Stimulated activated CD4-positive, alpha-beta T cell treated with anti-CD3 and anti-CD28 coated beads, Interleukin-1b, Interleukin-23, amount 100 ng/mL, for 4 hours (primary cell): ENCODE measurements around the gene TMEM72.
"Not testable (repeated sequence)": the region's sequence is repeated elsewhere in the genome, so short reads cannot be mapped to it uniquely, and the experiment has no call there.

Experiments used
- DNase-seq, 2 donors: peaks; one replicate each; pipeline ENCODE4 v3.0.0-alpha.2; 2020; ENCODE audit warnings: low read depth in 2 of 2

TMEM72 gene

GRCh38 chr10:44911081-44911540 lies at the start of gene TMEM72:
TMEM72 (plus strand) TSS chr10:44911337; CDS start chr10:44911513, 176 bp downstream.
- no peak for DNase-seq

DNA sequence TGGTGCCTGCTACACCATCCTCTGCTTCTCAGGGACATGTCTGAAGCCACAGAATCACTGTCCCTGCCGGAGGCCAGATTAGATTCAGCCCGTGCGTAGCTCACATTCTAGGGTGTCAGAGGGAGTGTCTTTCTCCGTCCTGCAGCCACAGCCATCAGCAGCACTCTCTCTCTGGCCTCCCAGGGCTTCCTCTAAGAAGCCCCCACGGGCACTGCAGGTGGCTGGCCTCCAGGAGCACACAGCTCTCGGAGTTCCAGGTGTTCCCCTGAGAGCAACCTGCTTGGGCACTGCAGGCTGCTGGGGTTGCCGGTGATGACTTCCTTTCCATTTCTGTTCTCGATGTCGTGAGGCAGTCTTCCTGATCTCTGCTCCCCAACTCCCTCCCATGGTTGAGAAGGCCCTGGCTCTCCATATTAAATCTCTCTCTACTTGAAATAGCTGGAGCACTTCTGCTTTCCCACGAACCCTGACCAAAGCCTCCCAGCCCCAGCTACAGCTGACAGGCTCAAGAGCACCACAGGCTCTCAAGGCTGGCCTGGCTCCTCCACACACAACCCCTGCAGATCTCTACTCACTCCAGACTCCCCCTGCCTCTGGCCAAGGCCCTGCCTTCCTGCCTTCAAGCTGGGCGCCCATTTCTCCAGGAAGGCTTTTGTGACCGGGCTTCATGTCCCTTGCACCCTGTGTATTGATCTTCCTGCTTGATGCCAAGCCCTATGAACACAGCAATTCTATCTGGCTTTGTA lies 49.0 kb upstream of the TMEM72 start:
- DNase-seq, result no peak

GRCh38 chr10:44862924-44863323 lies 48.2 kb upstream of the TMEM72 start:
- DNase-seq, result no peak

DNA sequence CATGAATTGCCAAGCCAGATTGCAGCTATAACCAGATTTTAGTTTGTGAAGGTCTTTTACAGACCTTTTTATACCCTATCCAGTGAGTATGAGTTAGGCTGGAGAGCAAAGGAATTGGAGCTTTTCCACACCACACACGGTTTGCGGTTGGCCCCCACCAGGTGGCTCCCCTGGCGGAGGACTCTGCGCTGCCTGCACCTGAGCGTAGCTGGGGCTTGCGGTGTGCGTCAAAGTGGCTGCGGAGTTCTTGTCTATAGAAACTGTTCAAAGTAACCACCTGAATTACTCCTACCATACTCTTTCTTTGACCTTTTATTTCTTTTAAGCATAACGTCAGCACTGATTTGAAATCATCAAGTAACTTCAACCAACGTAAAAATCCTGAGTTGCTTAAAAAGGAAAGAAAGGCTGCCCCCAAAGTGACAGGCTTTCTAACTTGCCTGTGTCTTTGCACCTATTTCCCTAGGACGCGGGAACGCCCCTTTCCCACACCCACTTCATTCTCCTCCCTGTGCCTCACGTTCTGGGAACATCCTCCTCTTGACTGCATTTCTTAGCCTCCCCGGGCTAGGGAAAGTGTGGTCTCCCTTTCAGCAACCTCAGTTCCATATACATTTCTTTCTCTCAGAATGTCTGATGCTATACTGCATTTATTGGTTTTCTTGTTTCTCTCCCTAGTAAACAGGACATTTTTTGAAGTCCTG lies 47.6 kb upstream of the TMEM72 start:
- no peak for DNase-seq

DNA sequence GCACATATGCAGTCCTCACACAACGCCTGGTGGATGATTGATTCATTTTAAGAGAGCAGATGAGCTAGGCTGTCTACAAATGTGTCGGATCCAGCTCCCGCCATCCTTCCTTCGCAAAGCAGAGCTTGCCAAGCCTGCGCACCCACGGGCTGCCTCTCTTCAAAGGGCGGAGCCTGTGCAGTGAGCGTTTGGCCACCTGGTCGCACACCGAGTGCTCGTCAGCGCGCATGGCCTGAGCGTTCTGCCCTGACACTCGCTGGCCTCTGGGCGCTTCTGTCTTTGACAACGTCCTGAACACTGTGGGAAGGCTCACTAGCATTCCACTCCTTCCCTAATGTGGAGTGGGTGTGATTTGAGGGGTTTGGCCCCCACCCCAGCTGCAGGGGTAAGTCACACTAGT lies 47.1 kb upstream of the TMEM72 start:
- no peak for DNase-seq

GRCh38 chr10:44864637-44865288 lies 46.4 kb upstream of the TMEM72 start:
- peak; percentile 78 to 87 for DNase-seq

GRCh38 chr10:44865289-44865671 lies 45.9 kb upstream of the TMEM72 start:
- no peak for DNase-seq

DNA sequence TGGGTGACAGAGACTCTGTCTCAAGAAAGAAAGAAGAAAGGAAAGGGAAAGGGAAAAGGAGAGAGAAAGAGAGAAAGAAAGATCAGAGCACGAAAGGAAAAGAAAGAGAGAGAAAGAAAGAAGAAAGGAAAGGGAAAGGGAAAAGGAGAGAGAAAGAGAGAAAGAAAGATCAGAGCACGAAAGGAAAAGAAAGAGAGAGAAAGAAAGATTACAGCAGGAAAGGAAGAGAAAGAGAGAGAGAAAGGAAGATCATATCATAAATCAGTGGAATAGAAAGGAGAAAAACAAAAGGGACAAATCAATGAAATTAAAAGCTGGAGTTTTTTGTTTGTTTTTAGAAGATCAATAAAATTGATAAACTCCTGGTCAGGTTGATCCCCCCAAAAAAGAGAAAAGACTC lies 44.8 kb upstream of the TMEM72 start:
- DNase-seq, result not testable (repeated sequence)

- no peak for DNase-seq
Observed at GRCh38 chr10:44870031-44870430, 41.1 kb upstream of the TMEM72 start.

DNA sequence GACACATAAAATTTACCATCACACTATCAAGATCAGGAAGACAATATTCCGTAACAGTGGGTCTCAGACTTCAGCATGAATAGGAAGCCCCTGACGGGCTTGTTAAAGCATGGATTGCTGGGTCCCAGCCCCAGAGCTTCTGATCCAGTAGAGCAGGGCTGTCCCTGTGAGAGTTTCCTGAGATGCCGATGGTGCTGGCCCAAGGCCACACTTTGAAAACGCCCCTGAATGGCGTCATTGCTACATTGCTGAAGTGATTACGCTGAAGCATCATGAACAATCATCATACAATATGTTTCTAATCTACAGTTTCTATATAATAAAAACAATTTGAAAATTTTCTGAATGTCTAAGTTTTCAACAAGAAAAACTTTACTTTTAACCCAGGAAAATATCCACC lies 38.0 kb upstream of the TMEM72 start:
- no peak for DNase-seq

DNA sequence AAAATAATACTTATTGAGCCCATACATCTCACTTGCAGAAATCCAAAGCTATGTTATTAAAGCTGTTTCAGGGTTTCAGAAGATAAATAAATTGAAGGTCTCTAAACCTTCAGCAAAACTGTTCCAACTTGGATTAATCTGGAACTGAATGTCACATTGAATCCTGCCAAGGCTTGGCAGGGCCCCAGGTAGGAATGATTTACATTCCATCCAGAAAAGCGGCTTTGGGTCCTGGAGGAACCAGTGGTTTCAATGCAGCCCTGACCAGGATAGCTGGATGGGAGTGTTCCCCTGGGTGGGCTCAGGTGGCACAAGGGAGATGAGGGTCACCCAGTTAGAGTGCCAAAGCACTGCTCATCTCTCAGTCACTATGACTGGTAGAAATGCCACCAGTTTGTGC lies 37.0 kb upstream of the TMEM72 start:
- DNase-seq, result no peak

- peak; percentile 72 to 74 for DNase-seq
Observed at GRCh38 chr10:44878706-44879530, 32.2 kb upstream of the TMEM72 start.

DNA sequence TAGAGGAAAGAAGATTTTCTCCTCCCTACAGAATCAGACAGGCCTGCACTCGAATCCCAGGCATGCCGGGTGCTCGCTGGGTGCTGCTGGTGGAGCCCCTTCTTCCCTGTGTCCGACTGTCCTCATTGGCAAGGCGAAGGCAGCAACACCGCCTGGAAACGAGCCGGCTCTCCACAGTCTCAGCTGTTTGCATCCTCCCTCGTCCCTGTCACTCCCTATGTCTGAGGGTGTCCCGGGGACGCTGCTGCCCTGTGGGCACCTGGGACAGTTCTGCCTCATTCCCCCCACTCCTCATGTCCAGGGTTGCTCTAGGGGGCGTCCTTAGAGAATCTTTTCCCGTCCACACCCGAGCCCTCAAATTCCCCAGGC lies 31.6 kb upstream of the TMEM72 start:
- DNase-seq, result no peak

DNA sequence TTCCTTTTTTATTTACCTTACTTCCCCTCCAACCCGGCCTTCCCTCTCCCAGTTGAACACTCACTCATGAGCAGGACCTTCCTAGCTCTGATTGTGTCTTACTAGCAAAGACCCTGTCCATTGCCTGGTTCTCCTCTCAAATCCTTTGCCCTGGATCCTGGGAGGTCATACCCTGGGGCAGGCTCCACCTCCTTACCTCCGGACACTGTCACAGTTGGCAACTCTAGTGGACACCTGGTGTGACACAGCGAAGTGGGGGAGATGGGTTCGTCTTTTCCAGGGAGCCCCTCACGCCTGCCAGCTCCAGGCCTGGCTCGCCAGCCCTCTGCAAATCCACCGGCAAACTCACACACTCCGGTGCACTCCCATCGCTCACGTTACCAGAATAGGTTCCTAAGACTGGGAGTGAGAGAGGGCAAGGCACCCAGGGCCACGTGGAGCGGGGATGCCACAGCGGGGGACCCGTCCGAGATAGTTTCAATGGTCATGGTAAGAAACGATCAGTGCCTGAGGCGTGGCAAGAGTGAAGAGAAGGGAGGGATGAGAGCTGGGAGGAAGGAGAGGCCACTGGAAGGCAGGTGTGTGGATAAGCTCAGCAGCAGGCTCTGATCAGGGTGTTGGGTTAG lies 30.9 kb upstream of the TMEM72 start:
- no peak for DNase-seq

DNA sequence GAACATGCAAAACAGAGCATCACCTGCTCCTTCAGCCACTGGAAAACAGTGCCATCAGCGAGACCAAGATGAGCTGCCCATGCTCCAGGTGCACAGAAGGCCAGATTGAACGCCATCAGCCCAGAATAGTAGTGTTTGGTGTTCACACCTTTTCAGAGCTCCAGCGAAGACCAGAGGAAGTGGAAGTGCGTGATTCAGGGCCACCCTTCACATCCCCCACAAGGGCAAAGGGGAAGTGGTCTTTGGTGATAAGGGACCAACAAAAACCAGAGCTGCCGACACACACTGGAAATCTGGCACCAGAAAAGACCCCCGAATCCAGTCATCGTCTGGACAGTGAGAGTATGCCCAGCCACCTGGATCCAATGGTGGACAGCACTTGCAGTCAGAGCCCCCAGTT lies 29.5 kb upstream of the TMEM72 start:
- DNase-seq, result no peak

DNA sequence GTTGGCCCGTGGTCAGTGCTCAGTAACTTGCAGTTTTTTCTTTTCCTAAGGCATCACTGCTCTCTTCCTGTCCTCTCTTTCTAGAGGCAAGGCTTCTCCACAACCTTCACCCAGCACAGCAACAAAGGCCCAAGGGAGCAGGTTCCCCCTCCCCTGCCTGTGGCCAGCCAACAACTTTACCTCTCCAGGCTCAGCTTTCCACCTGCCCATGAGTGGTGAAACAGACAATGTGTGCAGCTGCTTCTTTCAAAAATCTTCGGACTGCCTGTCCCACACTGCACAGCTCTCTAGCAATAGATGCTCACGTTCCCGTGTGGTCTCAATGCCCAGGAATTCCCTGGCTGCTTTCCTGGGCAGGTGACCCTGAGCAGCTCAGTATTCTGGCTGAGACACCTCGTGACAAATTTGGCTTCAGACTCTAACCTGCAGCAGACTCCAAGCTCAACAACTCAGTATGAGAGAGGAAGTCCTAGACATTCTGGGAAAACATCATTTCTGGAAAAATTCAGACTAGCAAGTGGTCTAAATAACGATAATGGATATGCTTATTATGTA lies 28.9 kb upstream of the TMEM72 start:
- no peak for DNase-seq

DNA sequence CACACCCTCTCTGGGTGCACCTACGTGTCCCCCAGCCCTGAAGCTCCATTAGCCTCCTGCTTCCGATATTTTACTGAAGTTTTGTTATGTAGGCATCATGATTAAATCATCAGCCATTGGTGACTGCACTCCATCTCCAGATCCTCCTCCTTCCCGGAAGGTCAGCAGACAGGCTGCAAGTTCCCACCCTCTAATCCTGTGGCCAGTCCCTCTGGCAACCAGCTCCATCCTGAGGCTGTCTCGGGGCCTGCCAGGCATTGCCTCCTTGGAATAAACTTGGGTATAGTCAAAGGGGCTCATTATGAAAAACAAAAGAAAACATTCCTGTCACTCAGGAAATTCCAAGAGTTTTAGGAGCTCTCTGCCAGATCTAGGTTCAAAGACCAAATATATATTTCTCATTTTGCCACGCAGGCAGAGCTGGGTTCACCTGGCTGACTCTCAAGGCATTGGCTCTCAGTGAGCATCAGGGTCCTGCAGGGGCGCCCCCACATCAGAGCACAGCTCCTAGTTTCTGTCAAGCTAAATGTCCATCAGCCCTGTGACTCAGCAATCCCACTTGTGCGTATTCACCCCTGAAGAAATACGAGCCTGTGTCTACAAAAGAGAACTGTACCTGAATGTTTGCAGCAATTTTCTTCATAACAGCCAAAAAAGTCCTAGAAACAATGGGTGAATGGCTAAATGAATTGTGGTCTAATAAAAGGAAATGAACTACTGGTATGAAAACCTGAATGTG lies 27.4 kb upstream of the TMEM72 start:
- no peak for DNase-seq

DNA sequence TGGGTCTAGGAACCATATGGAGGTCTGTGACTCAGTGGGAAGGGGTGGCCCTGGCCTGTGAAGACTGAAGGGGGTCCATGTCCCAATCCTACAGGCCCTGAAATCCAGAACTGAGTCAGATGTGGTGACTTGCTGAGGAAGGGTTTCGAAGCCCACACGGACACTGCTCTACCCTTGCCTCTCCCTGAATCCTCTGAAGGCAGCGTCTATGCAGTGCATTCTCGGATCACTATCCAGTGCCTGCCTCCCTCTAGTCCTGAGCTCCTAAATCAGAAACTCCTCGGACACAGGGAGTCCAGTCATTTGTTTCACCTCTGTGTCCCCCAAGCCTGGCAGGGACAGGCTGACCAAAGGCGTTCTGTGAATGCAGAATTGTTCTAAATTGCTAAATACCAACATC lies 25.4 kb upstream of the TMEM72 start:
- no peak for DNase-seq

- DNase-seq, result no peak
Observed at GRCh38 chr10:44886966-44887365, 24.2 kb upstream of the TMEM72 start.

DNA sequence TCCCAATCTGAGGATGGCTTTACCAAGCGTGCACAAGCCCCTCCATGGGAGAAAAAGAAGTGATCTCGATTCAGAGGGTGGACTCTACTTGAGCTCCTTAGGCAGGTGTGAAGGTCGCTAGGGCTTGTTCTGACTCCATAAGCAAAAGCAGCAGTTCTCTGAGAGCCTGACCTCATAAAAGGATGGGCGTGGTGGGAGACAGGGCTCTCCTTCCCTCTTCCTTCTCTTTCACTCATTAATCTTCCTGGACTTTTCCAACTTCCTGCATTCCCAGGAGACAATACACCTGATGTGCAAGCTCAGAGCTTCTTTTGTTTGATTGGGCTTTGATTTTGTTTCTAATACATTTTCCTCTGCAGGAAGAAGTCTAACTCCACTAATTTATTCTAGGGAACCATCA lies 22.3 kb upstream of the TMEM72 start:
- no peak for DNase-seq

DNA sequence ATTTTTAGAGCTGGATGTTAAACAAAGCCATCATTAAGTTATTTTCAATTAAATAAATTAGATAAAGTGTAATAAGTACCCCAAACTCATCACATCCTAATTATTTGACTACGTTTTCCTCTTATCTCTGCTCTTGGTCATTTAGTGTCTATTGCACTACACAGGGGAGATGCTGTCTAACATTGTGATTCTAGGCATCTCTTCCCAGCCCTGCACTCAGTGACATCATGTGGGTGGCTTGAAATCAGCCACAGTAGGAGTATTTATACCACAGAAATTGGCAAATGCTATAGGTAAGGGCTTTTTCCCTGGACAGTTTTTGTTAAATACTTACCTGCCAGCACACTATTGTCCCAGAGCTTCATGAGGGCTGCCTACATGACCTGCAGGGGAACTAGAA lies 21.3 kb upstream of the TMEM72 start:
- DNase-seq, result no peak
